Caco-2 (cell line): Measurements from ENCODE around the gene SMARCC1. TPM values are rescaled to one million over a fixed set of nuclear protein-coding genes. Genes with fewer than 3 reads are reported as not detected.

Source experiments
- BruUV-seq: library from RNA; stranded (reverse); fragments of 400-500 nt; replicated peaks from 2 replicates; lab custom pipeline; 2021; lab: Mats Ljungman, UMichigan
- CTCF ChIA-PET: fragments of 300-600 bp; sonication (Branson Sonifier 250); formaldehyde crosslinking; loops from one replicate; lab custom pipeline; 2022; ENCODE audit warnings: antibody characterized with exemption; lab: Charles Lee
- POLR2A ChIA-PET: fragments of 300-600 bp; sonication (Branson Sonifier 250); formaldehyde crosslinking; loops from one replicate; lab custom pipeline; 2022; ENCODE audit warnings: antibody characterized with exemption; lab: Charles Lee
- DNase-seq, 2 experiments: peaks; one replicate each; pipeline versions ENCODE4 v3.0.0 to v3.0.0-alpha.2; 2020 to 2022
- H3K27me3 ChIP-seq: replicated peaks from 2 replicates; pipeline ENCODE4 v1.6.0; 2011; ENCODE audit warnings: low read length; ENCODE audit not compliant: control insufficient read depth, insufficient read depth
- H3K36me3 ChIP-seq: 2 replicates; pipeline ENCODE4 v1.5.1; 2011; ENCODE audit warnings: low read length; ENCODE audit not compliant: control insufficient read depth, insufficient read depth
- H3K4me1 ChIP-seq: fragments of 250-450 bp; sonication (Bioruptor Pico); 2 replicates; pipeline ENCODE4 v1.5.1; 2020; ENCODE audit warnings: mild to moderate bottlenecking
- H3K4me3 ChIP-seq: 2 replicates; pipeline ENCODE4 v1.5.1; 2011; ENCODE audit warnings: low read depth, mild to moderate bottlenecking, control low read depth, low read length
- H3K9me3 ChIP-seq: fragments of 250-450 bp; sonication (Bioruptor Pico); 2 replicates; pipeline ENCODE4 v1.5.1; 2020; ENCODE audit warnings: mild to moderate bottlenecking, moderate library complexity
- H3K27ac Mint-ChIP-seq: one replicate; pipeline ENCODE4 v1.8.0; 2022; ENCODE audit warnings: mixed read lengths; ENCODE audit not compliant: unreplicated experiment
- H3K27me3 Mint-ChIP-seq: one replicate; pipeline ENCODE4 v1.8.0; 2022; ENCODE audit warnings: mixed read lengths; ENCODE audit not compliant: insufficient read depth, unreplicated experiment
- H3K36me3 Mint-ChIP-seq: one replicate; pipeline ENCODE4 v1.8.0; 2022; ENCODE audit warnings: mild to moderate bottlenecking, mixed read lengths; ENCODE audit not compliant: insufficient read depth, unreplicated experiment
- H3K4me1 Mint-ChIP-seq: one replicate; pipeline ENCODE4 v1.8.0; 2022; ENCODE audit warnings: low read depth, mixed read lengths; ENCODE audit not compliant: unreplicated experiment
- H3K4me3 Mint-ChIP-seq: one replicate; pipeline ENCODE4 v1.8.0; 2022; ENCODE audit warnings: mild to moderate bottlenecking, moderate library complexity, mixed read lengths; ENCODE audit not compliant: unreplicated experiment
- H3K9me3 Mint-ChIP-seq: one replicate; pipeline ENCODE4 v1.8.0; 2022; ENCODE audit warnings: mixed read lengths; ENCODE audit not compliant: unreplicated experiment
- CTCF ChIP-seq, 2 experiments: fragments of 200-600 bp in 1 of 2; IDR thresholded peaks; 1 replicate in 1 of 2; 2 replicates in 1 of 2; pipeline versions ENCODE4 v1.5.1 to v1.8.0; 2011 to 2022; ENCODE audit warnings: antibody characterized with exemption in 1 of 2, control low read depth in 1 of 2, inconsistent platforms in 1 of 2, low read depth in 1 of 2, low read length in 1 of 2, mild to moderate bottlenecking in 1 of 2, moderate library complexity in 1 of 2; ENCODE audit not compliant: insufficient read depth in 1 of 2, severe bottlenecking in 1 of 2, unreplicated experiment in 1 of 2
- intact Hi-C: fragments of 100-400 bp; cut with micrococcal nuclease; formaldehyde crosslinking; loops from one replicate; pipeline ENCODE4 v1.10.0; 2022; ENCODE audit not compliant: unreplicated experiment
- total RNA-seq: library from RNA; stranded (reverse); gene quantifications from 2 replicates; pipeline ENCODE4 v1.2.3, GENCODE V29; 2022

The SMARCC1 gene
- total RNA-seq, 1 experiment from 2014 or later = 128 TPM

DNA sequence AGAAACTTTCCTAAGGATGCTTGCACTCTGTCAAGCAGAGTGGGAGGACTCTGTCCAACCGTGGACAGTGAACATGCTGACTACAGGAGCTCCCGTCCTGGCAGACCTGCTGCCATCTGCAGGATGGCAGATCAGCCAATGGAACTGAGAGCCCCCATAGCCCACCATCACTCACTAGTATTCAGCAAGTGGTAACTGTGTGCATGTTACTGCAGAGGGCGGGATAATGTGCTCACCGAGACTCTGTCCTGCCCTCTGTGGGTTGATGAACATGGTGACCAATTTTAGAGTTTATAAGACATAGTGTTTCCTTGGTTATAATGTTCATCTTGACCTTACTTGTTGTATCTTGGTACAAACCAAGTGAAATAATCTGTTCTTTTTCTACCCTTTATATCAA lies 214.5 kb downstream of the SMARCC1 start:
- intact Hi-C loops = loop anchor here (5.0 kb wide), 1 partner anchor 45 kb away; no protein-coding TSS in a partner anchor
- CTCF ChIA-PET = no interaction called here
- no peak overlapping the region for H3K4me3 Mint-ChIP-seq
- Histone ChIP-seq H3K4me3 (no peak overlapping the region), H3K9me3 (no peaks in the 10 kb centered on the region), H3K4me1 (no peaks in the 10 kb centered on the region), H3K27me3 (no peaks in the 10 kb centered on the region), H3K36me3 (no peaks in the 10 kb centered on the region)
- no TSS peak for BruUV-seq
- no peak overlapping the region for H3K27ac Mint-ChIP-seq
- TF ChIP-seq CTCF (IDR thresholded peaks at IDR 0.05; ENCODE audit: insufficient read depth in 1 of 2, low read depth in 1 of 2, low read length in 1 of 2, severe bottlenecking in 1 of 2, unreplicated experiment in 1 of 2) = no peak
- H3K9me3 Mint-ChIP-seq = no peaks in the 10 kb centered on the region
- peaks cover 3% of the 10 kb centered on the region for H3K27me3 Mint-ChIP-seq
- H3K4me1 Mint-ChIP-seq = no peaks in the 10 kb centered on the region
- DNase-seq = no peak
- H3K36me3 Mint-ChIP-seq = no peaks in the 10 kb centered on the region
- POLR2A ChIA-PET = no interaction called here

GRCh38 chr3:47566667-47567066 lies 215.0 kb downstream of the SMARCC1 start:
- no peak for DNase-seq
- no peaks in the 10 kb centered on the region for H3K36me3 ChIP-seq
- H3K4me3 ChIP-seq = no peak overlapping the region
- intact Hi-C loops = loop anchor here (5.0 kb wide), 1 partner anchor 44 kb away; no protein-coding TSS in a partner anchor
- no peaks in the 10 kb centered on the region for H3K36me3 Mint-ChIP-seq
- POLR2A ChIA-PET = no interaction called here
- CTCF ChIA-PET = no interaction called here
- no peaks in the 10 kb centered on the region for H3K4me1 ChIP-seq
- no TSS peak for BruUV-seq
- no peaks in the 10 kb centered on the region for H3K27me3 ChIP-seq
- H3K9me3 ChIP-seq = no peaks in the 10 kb centered on the region
- H3K9me3 Mint-ChIP-seq = no peaks in the 10 kb centered on the region
- H3K4me3 Mint-ChIP-seq = no peak overlapping the region
- no peaks in the 10 kb centered on the region for H3K27me3 Mint-ChIP-seq
- no peaks in the 10 kb centered on the region for H3K4me1 Mint-ChIP-seq
- no peak overlapping the region for H3K27ac Mint-ChIP-seq
- no peak for TF ChIP-seq CTCF (IDR thresholded peaks at IDR 0.05; ENCODE audit: insufficient read depth in 1 of 2, low read depth in 1 of 2, low read length in 1 of 2, severe bottlenecking in 1 of 2, unreplicated experiment in 1 of 2)

GRCh38 chr3:47565734-47566550 lies 215.8 kb downstream of the SMARCC1 start:
- no peak for TF ChIP-seq CTCF (IDR thresholded peaks at IDR 0.05; ENCODE audit: insufficient read depth in 1 of 2, low read depth in 1 of 2, low read length in 1 of 2, severe bottlenecking in 1 of 2, unreplicated experiment in 1 of 2)
- Mint-ChIP-seq H3K9me3 (no peaks in the 10 kb centered on the region), H3K4me1 (no peaks in the 10 kb centered on the region), H3K27ac (no peak overlapping the region), H3K36me3 (no peaks in the 10 kb centered on the region), H3K4me3 (no peak overlapping the region), H3K27me3 (no peaks in the 10 kb centered on the region)
- H3K27me3 ChIP-seq = no peaks in the 10 kb centered on the region
- CTCF ChIA-PET = no interaction called here
- H3K4me3 ChIP-seq = no peak overlapping the region
- BruUV-seq = no TSS peak
- DNase-seq = no peak
- POLR2A ChIA-PET = no interaction called here
- intact Hi-C loops = loop anchor here (5.0 kb wide), 1 partner anchor 44 kb away; no protein-coding TSS in a partner anchor
- no peaks in the 10 kb centered on the region for H3K9me3 ChIP-seq
- H3K36me3 ChIP-seq = no peaks in the 10 kb centered on the region
- H3K4me1 ChIP-seq = no peaks in the 10 kb centered on the region
